ENCODE data around the gene KCNH1.
A peak's percentile ranks its signal among the peaks of the same experiment; 100 is the strongest.

The KCNH1 gene

GRCh38 chr1:211133836-211134669 is at the start of gene KCNH1:
Gene KCNH1 (minus strand): TSS chr1:211134148. CDS start chr1:211133945, 203 bp downstream.
- peak; percentile 83 to 87 for ATAC-seq

- ATAC-seq, result no peak
These were observed 48.8 kb upstream of the KCNH1 start for GRCh38 chr1:211182746-211183145.

- ATAC-seq, result no peak
These were observed 40.4 kb upstream of the KCNH1 start for GRCh38 chr1:211174375-211174774.

- no peak for ATAC-seq
These were observed 38.7 kb upstream of the KCNH1 start for GRCh38 chr1:211172657-211173056.

- no peak for ATAC-seq
These were observed 35.4 kb upstream of the KCNH1 start for GRCh38 chr1:211169353-211169752.

GRCh38 chr1:211158866-211159265 is 24.9 kb upstream of the KCNH1 start:
- ATAC-seq, result no peak

GRCh38 chr1:211155040-211155439 is 21.1 kb upstream of the KCNH1 start:
- no peak for ATAC-seq

GRCh38 chr1:211153932-211154331 is 20.0 kb upstream of the KCNH1 start:
- no peak for ATAC-seq

GRCh38 chr1:211148366-211148765 is 14.4 kb upstream of the KCNH1 start:
- no peak for ATAC-seq

GRCh38 chr1:211145944-211146343 is 12.0 kb upstream of the KCNH1 start:
- ATAC-seq, result no peak

GRCh38 chr1:211135342-211135950 is 1.5 kb upstream of the KCNH1 start:
- ATAC-seq, result peak in 1 of 2 donors; percentile 14

- peak; percentile 20 to 22 for ATAC-seq
These were observed 534 bp downstream of the KCNH1 start for GRCh38 chr1:211133393-211133835.

- ATAC-seq, result no peak
These were observed 1.1 kb downstream of the KCNH1 start for GRCh38 chr1:211132721-211133392.

- no peak for ATAC-seq
These were observed 4.2 kb downstream of the KCNH1 start for GRCh38 chr1:211129776-211130175.

GRCh38 chr1:211127166-211127565 is 6.8 kb downstream of the KCNH1 start:
- ATAC-seq, result no peak

GRCh38 chr1:211126622-211127021 is 7.3 kb downstream of the KCNH1 start:
- ATAC-seq, result no peak

- ATAC-seq, result no peak
These were observed 15.4 kb downstream of the KCNH1 start for GRCh38 chr1:211118407-211119102.

- ATAC-seq, result no peak
These were observed 19.5 kb downstream of the KCNH1 start for GRCh38 chr1:211114446-211114845.

- no peak for ATAC-seq
These were observed 20.4 kb downstream of the KCNH1 start for GRCh38 chr1:211113566-211113965.

- ATAC-seq, result no peak
These were observed 22.6 kb downstream of the KCNH1 start for GRCh38 chr1:211111351-211111750.

GRCh38 chr1:211101481-211101880 is 32.5 kb downstream of the KCNH1 start:
- ATAC-seq, result no peak

- ATAC-seq, result no peak
These were observed 34.6 kb downstream of the KCNH1 start for GRCh38 chr1:211099393-211099792.

GRCh38 chr1:211095381-211095780 is 38.6 kb downstream of the KCNH1 start:
- no peak for ATAC-seq
